Posterior cingulate gyrus (tissue), 11 donors: ENCODE measurements around the gene DPP6.

Experiments used
- DNase-seq, 10 donors: peaks; one replicate each; pipeline versions ENCODE4 v3.0.0 to v3.0.0-alpha.2; 2020 to 2021; ENCODE audit warnings: mixed read lengths in 3 of 10
- intact Hi-C: fragments of 100-400 bp; cut with DNase I; formaldehyde crosslinking; loops from one replicate; pipeline ENCODE4 v1.15.1; 2023

DPP6 gene

GRCh38 chr7:154324196-154324595 is 272.0 kb downstream of the DPP6 start:
- intact Hi-C loops = no loop called here
- peak in 1 of 10 donors; percentile 59 for DNase-seq

GRCh38 chr7:154326421-154326820 is 274.2 kb downstream of the DPP6 start:
- DNase-seq = no peak
- intact Hi-C loops = no loop called here

- no peak for DNase-seq
- intact Hi-C loops = no loop called here
These were observed 278.1 kb downstream of the DPP6 start for GRCh38 chr7:154330318-154330717.

GRCh38 chr7:154332811-154333580 is 280.8 kb downstream of the DPP6 start:
- DNase-seq = peak in 5 of 10 donors; percentile 55 to 90 (median 83)
- intact Hi-C loops = no loop called here

GRCh38 chr7:154336295-154336694 is 284.1 kb downstream of the DPP6 start:
- intact Hi-C loops = no loop called here
- DNase-seq = peak in 1 of 10 donors; percentile 74

- peak in 2 of 10 donors; percentile 32 to 71 for DNase-seq
- intact Hi-C loops = no loop called here
These were observed 286.7 kb downstream of the DPP6 start for GRCh38 chr7:154338701-154339506.

GRCh38 chr7:154342971-154343633 is 290.9 kb downstream of the DPP6 start:
- intact Hi-C loops = no loop called here
- DNase-seq = no peak

- intact Hi-C loops = no loop called here
- no peak for DNase-seq
These were observed 291.7 kb downstream of the DPP6 start for GRCh38 chr7:154343778-154344412.

- intact Hi-C loops = no loop called here
- DNase-seq = no peak
These were observed 292.9 kb downstream of the DPP6 start for GRCh38 chr7:154345093-154345492.

GRCh38 chr7:154347700-154348266 is 295.6 kb downstream of the DPP6 start:
- intact Hi-C loops = no loop called here

GRCh38 chr7:154350892-154351291 is 298.7 kb downstream of the DPP6 start:
- no peak for DNase-seq
- intact Hi-C loops = no loop called here

More at GRCh38 chr7:154347700-154348266, 295.6 kb downstream of the DPP6 start:
- DNase-seq = no peak

GRCh38 chr7:154353355-154353767 is 301.2 kb downstream of the DPP6 start:
- intact Hi-C loops = no loop called here
- DNase-seq = no peak

GRCh38 chr7:154364170-154364569 is 312.0 kb downstream of the DPP6 start:
- DNase-seq = peak in 8 of 10 donors; percentile 28 to 90 (median 52)
- intact Hi-C loops = no loop called here

GRCh38 chr7:154371424-154371823 is 319.2 kb downstream of the DPP6 start:
- intact Hi-C loops = no loop called here
- DNase-seq = peak in 3 of 10 donors; percentile 27 to 87 (median 73)

- intact Hi-C loops = no loop called here
- DNase-seq = peak in 4 of 10 donors; percentile 29 to 86 (median 76)
These were observed 319.9 kb downstream of the DPP6 start for GRCh38 chr7:154372011-154372601.

- intact Hi-C loops = no loop called here
- DNase-seq = no peak
These were observed 321.8 kb downstream of the DPP6 start for GRCh38 chr7:154373956-154374355.

GRCh38 chr7:154375956-154376355 is 323.8 kb downstream of the DPP6 start:
- DNase-seq = no peak

GRCh38 chr7:154380771-154381170 is 328.6 kb downstream of the DPP6 start:
- DNase-seq = peak in 1 of 10 donors; percentile 69
- intact Hi-C loops = no loop called here

More at GRCh38 chr7:154375956-154376355, 323.8 kb downstream of the DPP6 start:
- intact Hi-C loops = no loop called here

- DNase-seq = no peak
- intact Hi-C loops = no loop called here
These were observed 330.8 kb downstream of the DPP6 start for GRCh38 chr7:154383045-154383444.

- DNase-seq = no peak
- intact Hi-C loops = no loop called here
These were observed 333.0 kb downstream of the DPP6 start for GRCh38 chr7:154385214-154385613.
